OCI-LY3 (cell line): Measurements from ENCODE around the gene GAS1.

Experiments
- H2AFZ ChIP-seq: fragments of 200-600, 300-600 bp; shearing (Covaris generic); 2 replicates; pipeline ENCODE4 v1.6.0; 2014; ENCODE audit warnings: antibody characterized with exemption, low read depth, low read length
- H3K27ac ChIP-seq: fragments of 200-600, 300-600 bp; sonication (generic); 2 replicates; pipeline ENCODE4 v1.5.1; 2014; ENCODE audit warnings: mild to moderate bottlenecking, low read length, moderate library complexity, mixed read lengths
- H3K27me3 ChIP-seq: fragments of 200-600, 300-600 bp; sonication (generic); 2 replicates; pipeline ENCODE4 v1.6.1; 2014; ENCODE audit warnings: low read depth, low read length, mixed read lengths
- H3K36me3 ChIP-seq: fragments of 200-600, 300-600 bp; sonication (generic); replicated peaks from 2 replicates; pipeline ENCODE3; 2014; ENCODE audit warnings: low read depth, low read length, mixed read lengths
- H3K4me1 ChIP-seq: fragments of 300-600, 200-600 bp; sonication (generic); 2 replicates; pipeline ENCODE4 v1.6.1; 2014; ENCODE audit warnings: low read length, mixed read lengths
- H3K4me2 ChIP-seq: fragments of 200-600, 300-600 bp; sonication (generic); 2 replicates; pipeline ENCODE4 v1.6.1; 2014; ENCODE audit warnings: low read length, mixed read lengths
- H3K4me3 ChIP-seq: fragments of 300-600, 200-600 bp; sonication (generic); 2 replicates; pipeline ENCODE4 v1.5.1; 2014; ENCODE audit warnings: antibody characterized with exemption, mild to moderate bottlenecking, low read length, moderate library complexity
- H3K79me2 ChIP-seq: fragments of 300-600, 200-600 bp; shearing (Covaris generic); 2 replicates; pipeline ENCODE4 v1.6.1; 2014; ENCODE audit warnings: mild to moderate bottlenecking, low read length, mixed read lengths
- H3K9ac ChIP-seq: fragments of 300-600, 200-600 bp; shearing (Covaris generic); 2 replicates; pipeline ENCODE4 v1.6.0; 2014; ENCODE audit warnings: mild to moderate bottlenecking, low read length, moderate library complexity
- H3K9me3 ChIP-seq: fragments of 200-600, 300-600 bp; shearing (Covaris generic); 2 replicates; pipeline ENCODE4 v1.6.1; 2014; ENCODE audit warnings: low read length, mixed read lengths; ENCODE audit not compliant: insufficient read depth
- H4K20me1 ChIP-seq: fragments of 200-600, 300-600 bp; sonication (generic); 2 replicates; pipeline ENCODE4 v1.6.1; 2016; ENCODE audit warnings: low read length, mixed read lengths; ENCODE audit not compliant: insufficient read depth
- CTCF ChIP-seq: fragments of 200-600, 300-600 bp; sonication (generic); IDR thresholded peaks from 2 replicates; pipeline ENCODE4 v1.5.1; 2014; ENCODE audit warnings: antibody characterized with exemption, low read length, low read depth
- EZH2phosphoT487 ChIP-seq: fragments of 200-600 bp; shearing (Covaris generic); IDR thresholded peaks from 2 replicates; pipeline ENCODE4 v1.6.1; 2018; ENCODE audit warnings: antibody characterized with exemption, mixed run types, low read depth

The GAS1 gene

GRCh38 chr9:86946201-86947145, 833 bp downstream of the GAS1 start:
- Histone ChIP-seq H3K9me3 (no peaks in the 10 kb centered on the region), H3K36me3 (no peaks in the 10 kb centered on the region), H3K27me3 (no peaks in the 10 kb centered on the region), H3K27ac (no peak overlapping the region), H2AFZ (no peak overlapping the region), H3K9ac (no peak overlapping the region), H3K4me1 (no peaks in the 10 kb centered on the region), H3K4me3 (no peak overlapping the region), H3K79me2 (no peaks in the 10 kb centered on the region), H4K20me1 (no peaks in the 10 kb centered on the region), H3K4me2 (no peak overlapping the region)
- no peak for TF ChIP-seq EZH2phosphoT487
- TF ChIP-seq CTCF, result no peak

GRCh38 chr9:86945728-86946200, 1.5 kb downstream of the GAS1 start:
- Histone ChIP-seq H3K27me3 (no peaks in the 10 kb centered on the region; the same call in 1 of the 2 replicates), H3K9me3 (no peaks in the 10 kb centered on the region), H3K4me3 (no peak overlapping the region), H3K27ac (no peak overlapping the region), H3K36me3 (no peaks in the 10 kb centered on the region), H3K4me1 (no peaks in the 10 kb centered on the region), H3K79me2 (no peaks in the 10 kb centered on the region), H4K20me1 (no peaks in the 10 kb centered on the region), H3K4me2 (no peak overlapping the region), H3K9ac (no peak overlapping the region), H2AFZ (no peak overlapping the region)
- no peak for TF ChIP-seq EZH2phosphoT487
- no peak for TF ChIP-seq CTCF

- Histone ChIP-seq H3K27me3 (no peaks in the 10 kb centered on the region; the same call in 1 of the 2 replicates), H3K36me3 (no peaks in the 10 kb centered on the region), H3K4me3 (no peak overlapping the region), H3K79me2 (no peaks in the 10 kb centered on the region), H3K4me1 (no peaks in the 10 kb centered on the region), H3K9ac (no peak overlapping the region), H3K4me2 (no peak overlapping the region), H3K27ac (no peak overlapping the region), H4K20me1 (no peaks in the 10 kb centered on the region), H3K9me3 (no peaks in the 10 kb centered on the region), H2AFZ (no peak overlapping the region)
- no peak for TF ChIP-seq CTCF
- no peak for TF ChIP-seq EZH2phosphoT487
Measured at GRCh38 chr9:86944796-86945727, 2.2 kb downstream of the GAS1 start.
